OCI-LY1 (cell line): Measurements from ENCODE around the gene NFILZ.

Experiments used
- CTCF ChIP-seq: fragments of 200-600 bp; sonication (generic), shearing (Covaris generic); IDR thresholded peaks from 2 replicates; pipeline ENCODE4 v1.5.1; 2017; ENCODE audit warnings: mild to moderate bottlenecking, antibody characterized with exemption, low read length, moderate library complexity, mixed read lengths
- EZH2 ChIP-seq: fragments of 200-600 bp; sonication (generic), shearing (Covaris generic); IDR thresholded peaks from 2 replicates; pipeline ENCODE4 v1.8.0; 2017; ENCODE audit warnings: borderline replicate concordance, mixed run types, mild to moderate bottlenecking, antibody characterized with exemption, low read length, moderate library complexity, mixed read lengths

- TF ChIP-seq CTCF (no peak), EZH2 (no peak)
Measured at GRCh38 chr19:8618751-8619150, 11.7 kb upstream of the NFILZ start.
